Upper lobe of left lung (tissue), 6 donors: Measurements from ENCODE around the gene ANKRD65. TPM values are rescaled to one million over a fixed set of nuclear protein-coding genes. Genes with fewer than 3 reads are reported as not detected.
A peak's percentile ranks its signal among the peaks of the same experiment; 100 is the strongest.

Experiments
- ATAC-seq, 2 donors: fragments of 200-7000 bp; cut with Tn5 transposase; one replicate each; pipeline ENCODE4 v1.9.1; 2022; ENCODE audit warnings: mild to moderate bottlenecking in 2 of 2, moderate library complexity in 2 of 2; ENCODE audit not compliant: low FRiP score in 2 of 2
- DNase-seq, 2 donors: peaks; one replicate each; pipeline ENCODE4 v3.0.0-alpha.2; 2019 to 2020
- H3K27ac ChIP-seq, 4 donors: fragments of 200-600 bp; sonication (generic); one replicate each; pipeline ENCODE4 v1.5.1; 2016 to 2019
- H3K27me3 ChIP-seq, 4 donors: fragments of 200-600 bp; sonication (generic); one replicate each; pipeline ENCODE4 v1.5.1; 2017 to 2019
- H3K36me3 ChIP-seq, 4 donors: fragments of 200-600 bp; sonication (generic); one replicate each; pipeline ENCODE4 v1.5.1; 2016 to 2019
- H3K4me1 ChIP-seq, 4 donors: fragments of 200-600 bp; sonication (generic); one replicate each; pipeline ENCODE4 v1.5.1; 2018 to 2019
- H3K4me3 ChIP-seq, 4 donors: fragments of 200-600 bp; sonication (generic); one replicate each; pipeline ENCODE4 v1.5.1; 2017 to 2019; ENCODE audit warnings: mild to moderate bottlenecking in 2 of 4, moderate library complexity in 1 of 4
- H3K9me3 ChIP-seq, 4 donors: fragments of 200-600 bp; sonication (generic); one replicate each; pipeline ENCODE4 v1.5.1; 2018 to 2019
- CTCF ChIP-seq, 6 experiments: fragments of 450-650 bp in 4 of 6; fragments of 200-600 bp in 2 of 6; sonication (generic) in 2 of 6; IDR thresholded peaks; one replicate each; pipeline ENCODE4 v1.5.1; 2016 to 2019; ENCODE audit warnings: antibody characterized with exemption in 6 of 6
- EP300 ChIP-seq, 4 donors: sonication (generic); formaldehyde crosslinking; IDR thresholded peaks; one replicate each; pipeline ENCODE4 v1.5.1; 2017; ENCODE audit warnings: antibody characterized with exemption in 4 of 4, control low read depth in 2 of 4
- POLR2A ChIP-seq, 4 donors: fragments of 450-650 bp; IDR thresholded peaks; one replicate each; pipeline ENCODE4 v1.5.1; 2016 to 2017; ENCODE audit warnings: antibody characterized with exemption in 4 of 4, mild to moderate bottlenecking in 2 of 4
- POLR2AphosphoS5 ChIP-seq, 2 donors: sonication (generic); formaldehyde crosslinking; IDR thresholded peaks; one replicate each; pipeline ENCODE4 v1.5.1; 2017; ENCODE audit warnings: antibody characterized with exemption in 2 of 2
- WGBS, 2 donors: methylation state at CpG; one replicate each; pipeline ENCODE4 v1.1.5; 2017 to 2018; 5-methylcytosine and 5-hydroxymethylcytosine counted together
- total RNA-seq, 6 donors: library from RNA; depleted of rRNA in 4 of 6; stranded (reverse); fragments of >200 nt in 4 of 6; gene quantifications; one replicate each; pipeline versions ENCODE4 v1.1.0 to v1.2.1, GENCODE V29; 2016 to 2021
- donor health status: DM: no; HTN: no; CAD: no; lungs with moderate emphysema.
- donor health status: DM: no; HTN: yes; CAD: no; lungs with severe emphysema.

ANKRD65 gene
- total RNA-seq, 6 donors from 2014 or later, result 21.3 to 54.5 (median 34.7) TPM

DNA sequence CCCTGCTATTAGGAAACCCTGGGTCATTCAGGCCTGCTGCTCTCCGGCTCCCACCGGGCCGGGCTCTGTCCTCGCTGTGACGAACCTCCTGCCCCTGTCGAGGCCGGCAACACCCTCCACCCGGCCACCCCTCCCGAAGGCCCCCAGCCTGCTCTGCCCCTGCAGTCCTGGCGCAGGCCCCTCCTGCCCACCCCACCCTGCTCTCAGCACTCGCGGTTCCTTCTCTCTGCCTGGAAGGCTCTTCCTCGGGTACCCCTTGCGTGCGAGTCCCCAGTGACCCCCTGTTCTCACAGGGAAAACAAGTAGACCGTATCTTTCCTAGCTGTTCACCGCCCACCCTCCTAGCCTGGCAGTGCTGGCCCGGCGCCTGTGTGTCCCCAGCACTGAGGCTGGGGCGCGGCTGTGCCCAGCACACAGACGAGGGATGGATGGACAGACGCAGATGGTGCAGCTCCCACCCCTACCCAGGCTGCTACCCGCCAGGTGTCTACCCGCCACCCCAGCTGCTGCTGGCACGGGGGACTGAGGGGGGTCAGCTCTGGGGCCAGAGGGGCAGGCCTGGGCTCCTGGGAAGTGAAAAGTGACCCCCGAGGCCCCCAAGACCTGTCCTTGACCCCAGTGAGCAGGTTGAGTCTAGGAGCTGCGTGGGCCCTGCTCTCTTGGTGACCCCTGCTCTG, 11.3 kb upstream of the ANKRD65 start:
- WGBS, 2 donors, result 59 to 73% methylated on average over 13 to 20 of the region's 28 CpGs
- Histone ChIP-seq H3K36me3 (no peaks in the 10 kb centered on the region), H3K27me3 (peaks cover 0 to 10% (median 0%) of the 10 kb centered on the region in 4 donors), H3K9me3 (no peaks in the 10 kb centered on the region), H3K4me1 (peaks cover 70 to 85% (median 78%) of the 10 kb centered on the region in 4 donors), H3K4me3 (no peak overlapping the region), H3K27ac (peak overlapping the region; percentile 87 to 95 (median 92))
- TF ChIP-seq CTCF (IDR thresholded peaks at IDR 0.05), result no peak
- no peak for TF ChIP-seq POLR2AphosphoS5 (IDR thresholded peaks at IDR 0.05)
- TF ChIP-seq POLR2A (IDR thresholded peaks at IDR 0.05), result no peak
- TF ChIP-seq EP300 (IDR thresholded peaks at IDR 0.05), result no peak
- ATAC-seq, result no peak
- DNase-seq, result peak in 1 of 2 donors; percentile 76

DNA sequence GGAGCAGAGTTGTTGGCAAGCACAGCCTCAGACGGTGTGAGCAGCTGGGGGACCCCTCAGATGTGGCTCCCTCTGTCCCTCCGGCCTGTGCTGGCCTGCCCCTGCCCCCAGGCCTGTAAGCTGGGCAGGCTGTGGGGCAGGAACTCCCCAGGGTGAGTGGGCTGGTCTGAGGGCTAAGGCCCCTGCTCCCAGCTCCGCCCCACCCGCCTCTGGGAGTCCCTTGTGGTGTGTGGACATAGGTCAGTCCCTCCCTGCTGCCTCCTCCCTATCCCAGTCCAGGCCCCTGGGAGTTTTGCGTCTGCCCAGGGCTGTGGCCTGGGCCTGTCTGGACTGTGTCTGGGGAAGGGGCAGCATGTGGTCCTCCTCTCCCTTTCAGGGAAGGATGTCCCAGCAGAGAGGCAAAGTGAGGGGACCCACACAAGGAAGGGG, 10.8 kb upstream of the ANKRD65 start:
- TF ChIP-seq EP300 (IDR thresholded peaks at IDR 0.05), result no peak
- no peak for TF ChIP-seq CTCF (IDR thresholded peaks at IDR 0.05)
- peak; percentile 15 to 42 for TF ChIP-seq POLR2AphosphoS5 (IDR thresholded peaks at IDR 0.05)
- peak in 1 of 4 donors; percentile 68 for TF ChIP-seq POLR2A (IDR thresholded peaks at IDR 0.05)
- Histone ChIP-seq H3K4me3 (peak overlapping the region in 1 of 4 donors; percentile 0), H3K27me3 (peaks cover 0 to 10% (median 0%) of the 10 kb centered on the region in 4 donors), H3K4me1 (peaks cover 70 to 82% (median 73%) of the 10 kb centered on the region in 4 donors), H3K9me3 (no peaks in the 10 kb centered on the region), H3K27ac (peak overlapping the region; percentile 87 to 95 (median 92)), H3K36me3 (no peaks in the 10 kb centered on the region)
- 40 to 45% methylated on average over 1 to 3 of the region's 5 CpGs for WGBS, 2 donors
- ATAC-seq (peak; percentile 3 to 65), DNase-seq (peak; percentile 82 to 91)

GRCh38 chr1:1430992-1431844, 10.1 kb upstream of the ANKRD65 start:
- TF ChIP-seq EP300 (IDR thresholded peaks at IDR 0.05) (no peak), POLR2AphosphoS5 (IDR thresholded peaks at IDR 0.05) (no peak), CTCF (IDR thresholded peaks at IDR 0.05) (no peak), POLR2A (IDR thresholded peaks at IDR 0.05) (no peak)
- DNase-seq (peak in 1 of 2 donors; percentile 54), ATAC-seq (no peak)
- Histone ChIP-seq H3K4me3 (peak overlapping the region in 1 of 4 donors; percentile 0), H3K36me3 (no peaks in the 10 kb centered on the region), H3K9me3 (no peaks in the 10 kb centered on the region), H3K27me3 (peaks cover 0 to 10% (median 0%) of the 10 kb centered on the region in 4 donors), H3K4me1 (peaks cover 66 to 82% (median 67%) of the 10 kb centered on the region in 4 donors), H3K27ac (peak overlapping the region; percentile 87 to 95 (median 92))
- WGBS, 2 donors, result 29 to 44% methylated on average over 8 to 18 of the region's 18 CpGs

GRCh38 chr1:1430114-1430982, 9.3 kb upstream of the ANKRD65 start:
- H3K36me3 ChIP-seq, result no peaks in the 10 kb centered on the region
- H3K4me1 ChIP-seq, result peaks cover 57 to 76% (median 61%) of the 10 kb centered on the region in 4 donors
- 35 to 42% methylated on average over 4 to 34 of the region's 35 CpGs for WGBS, 2 donors
- DNase-seq, result peak; percentile 82 to 89
- peak overlapping the region in 1 of 4 donors; percentile 2 for H3K4me3 ChIP-seq
- H3K27me3 ChIP-seq, result peaks cover 0 to 3% (median 0%) of the 10 kb centered on the region in 4 donors
- peak in 1 of 2 donors; percentile 36 for TF ChIP-seq POLR2AphosphoS5 (IDR thresholded peaks at IDR 0.05)
- peak in 1 of 4 donors; percentile 51 for TF ChIP-seq POLR2A (IDR thresholded peaks at IDR 0.05)
- no peak for TF ChIP-seq EP300 (IDR thresholded peaks at IDR 0.05)
- TF ChIP-seq CTCF (IDR thresholded peaks at IDR 0.05), result peak in 5 of 6 experiments; percentile 15 to 54 (median 33)
- no peaks in the 10 kb centered on the region for H3K9me3 ChIP-seq
- peak; percentile 34 to 36 for ATAC-seq
- H3K27ac ChIP-seq, result peak overlapping the region; percentile 87 to 95 (median 92)
